ENCODE measurements around the gene NECTIN3.

NECTIN3 gene

DNA sequence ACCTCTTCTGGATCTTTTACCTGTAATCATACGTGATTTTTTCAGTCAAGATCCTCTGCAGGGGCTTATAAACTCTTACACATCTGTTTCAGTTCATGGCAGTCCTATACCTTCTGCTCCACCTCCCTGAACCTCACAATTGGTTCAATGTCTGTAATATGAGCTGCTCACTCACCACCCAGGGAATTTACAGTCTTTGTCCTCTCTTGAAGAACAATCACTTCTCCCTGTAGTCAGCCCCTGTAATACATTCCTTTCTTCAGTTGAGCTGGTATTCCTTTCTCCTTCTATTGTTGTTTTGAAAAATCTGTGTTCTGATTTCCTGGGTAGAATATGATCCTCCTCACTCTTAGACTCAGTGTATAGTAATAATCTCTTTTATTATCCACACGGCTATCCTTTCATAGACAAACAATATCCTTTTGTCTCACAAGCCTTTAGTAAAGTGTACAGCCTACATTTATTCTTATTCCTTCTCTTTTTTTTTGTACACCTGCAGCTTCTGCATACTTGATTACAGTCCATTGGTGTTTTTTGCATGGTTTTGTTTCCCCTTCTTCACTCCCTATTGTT lies 101.8 kb downstream of the NECTIN3 start:
- Histone ChIP-seq H3K27me3 (ENCODE audit: insufficient read depth, poor library complexity, severe bottlenecking) (no peaks in the 10 kb centered on the region), H3K27ac (ENCODE audit: poor library complexity, severe bottlenecking) (no peak overlapping the region), H3K9me3 (ENCODE audit: severe bottlenecking) (no peaks in the 10 kb centered on the region), H3K4me3 (ENCODE audit: severe bottlenecking) (no peak overlapping the region), H3K36me3 (ENCODE audit: low read depth) (no peaks in the 10 kb centered on the region), H3K4me1 (ENCODE audit: insufficient read depth, poor library complexity, severe bottlenecking) (no peaks in the 10 kb centered on the region)
- ATAC-seq (ENCODE audit: low read depth): peak; percentile 82
- DNase-seq (ENCODE audit: low spot score): no peak
- TF ChIP-seq CTCF (IDR thresholded peaks at IDR 0.05; ENCODE audit: poor library complexity, severe bottlenecking): no peak

- no peak overlapping the region for H3K4me3 ChIP-seq (ENCODE audit: severe bottlenecking)
- DNase-seq (ENCODE audit: low spot score): no peak
- no peak for TF ChIP-seq CTCF (IDR thresholded peaks at IDR 0.05; ENCODE audit: poor library complexity, severe bottlenecking)
- H3K4me1 ChIP-seq (ENCODE audit: insufficient read depth, poor library complexity, severe bottlenecking): no peaks in the 10 kb centered on the region
- H3K36me3 ChIP-seq (ENCODE audit: low read depth): no peaks in the 10 kb centered on the region
- no peaks in the 10 kb centered on the region for H3K9me3 ChIP-seq (ENCODE audit: severe bottlenecking)
- no peak for ATAC-seq (ENCODE audit: low read depth)
- no peaks in the 10 kb centered on the region for H3K27me3 ChIP-seq (ENCODE audit: insufficient read depth, poor library complexity, severe bottlenecking)
- no peak overlapping the region for H3K27ac ChIP-seq (ENCODE audit: poor library complexity, severe bottlenecking)
These were observed 102.3 kb downstream of the NECTIN3 start for GRCh38 chr3:111173906-111174305.

DNA sequence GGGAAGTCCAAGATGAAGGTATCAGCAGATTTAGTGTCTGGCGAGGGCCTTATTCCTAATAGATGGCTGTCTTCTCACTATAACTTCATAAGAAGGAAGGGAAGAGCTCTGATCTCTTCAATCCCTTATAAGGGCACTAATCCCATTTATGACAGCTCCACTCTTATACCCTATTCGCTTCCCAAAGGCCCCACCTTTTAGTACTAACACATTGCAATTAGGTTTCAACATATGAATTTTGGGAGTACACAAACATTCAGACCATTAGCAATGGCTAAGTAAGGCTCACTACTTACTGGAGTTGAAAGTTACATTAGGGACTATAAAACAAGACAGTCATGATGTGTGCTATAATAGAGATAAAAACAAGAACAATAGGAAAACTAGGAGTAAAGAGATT lies 118.9 kb downstream of the NECTIN3 start:
- H3K27me3 ChIP-seq (ENCODE audit: insufficient read depth, poor library complexity, severe bottlenecking): no peaks in the 10 kb centered on the region
- no peak overlapping the region for H3K4me3 ChIP-seq (ENCODE audit: severe bottlenecking)
- DNase-seq (ENCODE audit: low spot score) (no peak), ATAC-seq (ENCODE audit: low read depth) (no peak)
- H3K36me3 ChIP-seq (ENCODE audit: low read depth): no peaks in the 10 kb centered on the region
- TF ChIP-seq CTCF (IDR thresholded peaks at IDR 0.05; ENCODE audit: poor library complexity, severe bottlenecking): no peak
- H3K4me1 ChIP-seq (ENCODE audit: insufficient read depth, poor library complexity, severe bottlenecking): no peaks in the 10 kb centered on the region
- H3K27ac ChIP-seq (ENCODE audit: poor library complexity, severe bottlenecking): no peak overlapping the region
- H3K9me3 ChIP-seq (ENCODE audit: severe bottlenecking): no peaks in the 10 kb centered on the region

DNA sequence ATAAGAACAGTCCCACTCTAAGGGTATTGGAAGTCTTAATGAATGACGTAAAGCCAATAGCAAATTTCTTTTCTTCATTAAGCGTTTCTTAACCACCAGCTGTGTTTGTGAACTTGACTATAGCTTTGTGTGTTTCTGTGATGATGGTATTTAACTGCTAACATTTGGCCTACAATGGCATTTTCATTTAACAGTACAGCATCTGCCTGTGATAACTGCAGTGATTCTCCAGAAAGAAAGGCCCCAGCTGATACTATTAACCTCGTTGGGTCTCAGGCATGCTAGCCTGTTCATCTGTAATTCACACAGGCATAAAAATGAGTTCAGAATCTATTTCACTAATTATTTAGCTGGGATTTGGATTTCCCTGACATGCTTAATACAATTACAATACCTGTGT lies 121.9 kb downstream of the NECTIN3 start:
- H3K27me3 ChIP-seq (ENCODE audit: insufficient read depth, poor library complexity, severe bottlenecking): no peaks in the 10 kb centered on the region
- H3K36me3 ChIP-seq (ENCODE audit: low read depth): no peaks in the 10 kb centered on the region
- ATAC-seq (ENCODE audit: low read depth) (no peak), DNase-seq (ENCODE audit: low spot score) (no peak)
- no peaks in the 10 kb centered on the region for H3K4me1 ChIP-seq (ENCODE audit: insufficient read depth, poor library complexity, severe bottlenecking)
- no peaks in the 10 kb centered on the region for H3K9me3 ChIP-seq (ENCODE audit: severe bottlenecking)
- H3K4me3 ChIP-seq (ENCODE audit: severe bottlenecking): no peak overlapping the region
- no peak for TF ChIP-seq CTCF (IDR thresholded peaks at IDR 0.05; ENCODE audit: poor library complexity, severe bottlenecking)
- H3K27ac ChIP-seq (ENCODE audit: poor library complexity, severe bottlenecking): no peak overlapping the region

GRCh38 chr3:111194048-111194447 lies 122.4 kb downstream of the NECTIN3 start:
- ATAC-seq (ENCODE audit: low read depth) (no peak), DNase-seq (ENCODE audit: low spot score) (no peak)
- no peaks in the 10 kb centered on the region for H3K36me3 ChIP-seq (ENCODE audit: low read depth)
- no peak overlapping the region for H3K4me3 ChIP-seq (ENCODE audit: severe bottlenecking)
- TF ChIP-seq CTCF (IDR thresholded peaks at IDR 0.05; ENCODE audit: poor library complexity, severe bottlenecking): no peak
- no peaks in the 10 kb centered on the region for H3K4me1 ChIP-seq (ENCODE audit: insufficient read depth, poor library complexity, severe bottlenecking)
- H3K27ac ChIP-seq (ENCODE audit: poor library complexity, severe bottlenecking): no peak overlapping the region
- no peaks in the 10 kb centered on the region for H3K9me3 ChIP-seq (ENCODE audit: severe bottlenecking)
- no peaks in the 10 kb centered on the region for H3K27me3 ChIP-seq (ENCODE audit: insufficient read depth, poor library complexity, severe bottlenecking)
